OCI-LY7 (cell line): Measurements from ENCODE around the gene RILP.

Experiments used
- EZH2phosphoT487 ChIP-seq: fragments of 200-600 bp; sonication (generic); IDR thresholded peaks from 2 replicates; pipeline ENCODE4 v1.6.1; 2018; ENCODE audit warnings: low read depth, borderline replicate concordance, mild to moderate bottlenecking, mixed run types, antibody characterized with exemption, low read length, moderate library complexity, mixed read lengths
- TF ChIP-seq, protein P1 (sequence below): fragments of 200-600 bp; sonication (generic); conservative IDR thresholded peaks from 2 replicates; pipeline ENCODE4 v1.5.1; 2014; ENCODE audit warnings: mild to moderate bottlenecking, antibody characterized with exemption, low read length, moderate library complexity, mixed read lengths

DNA sequence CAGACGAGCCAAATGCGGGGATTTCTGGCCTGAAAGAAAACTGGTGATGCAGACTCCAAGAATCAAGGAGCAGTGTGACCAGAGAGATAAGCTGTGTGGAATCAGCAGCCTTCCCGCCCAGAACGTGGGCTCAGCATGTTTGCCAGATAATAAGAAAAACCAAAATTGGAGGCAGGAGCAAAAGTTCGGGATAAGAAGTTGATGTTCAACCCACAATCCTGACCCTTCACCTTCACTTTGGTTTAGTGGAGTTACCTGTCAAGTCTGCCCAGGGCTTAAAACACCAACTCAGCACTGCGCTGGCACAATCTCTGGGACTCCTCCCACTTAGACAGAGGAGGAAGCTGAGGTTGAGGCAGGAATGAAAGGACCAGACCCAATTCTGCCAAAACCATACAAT lies 24.1 kb downstream of the RILP start:
- TF ChIP-seq, protein P1, sequence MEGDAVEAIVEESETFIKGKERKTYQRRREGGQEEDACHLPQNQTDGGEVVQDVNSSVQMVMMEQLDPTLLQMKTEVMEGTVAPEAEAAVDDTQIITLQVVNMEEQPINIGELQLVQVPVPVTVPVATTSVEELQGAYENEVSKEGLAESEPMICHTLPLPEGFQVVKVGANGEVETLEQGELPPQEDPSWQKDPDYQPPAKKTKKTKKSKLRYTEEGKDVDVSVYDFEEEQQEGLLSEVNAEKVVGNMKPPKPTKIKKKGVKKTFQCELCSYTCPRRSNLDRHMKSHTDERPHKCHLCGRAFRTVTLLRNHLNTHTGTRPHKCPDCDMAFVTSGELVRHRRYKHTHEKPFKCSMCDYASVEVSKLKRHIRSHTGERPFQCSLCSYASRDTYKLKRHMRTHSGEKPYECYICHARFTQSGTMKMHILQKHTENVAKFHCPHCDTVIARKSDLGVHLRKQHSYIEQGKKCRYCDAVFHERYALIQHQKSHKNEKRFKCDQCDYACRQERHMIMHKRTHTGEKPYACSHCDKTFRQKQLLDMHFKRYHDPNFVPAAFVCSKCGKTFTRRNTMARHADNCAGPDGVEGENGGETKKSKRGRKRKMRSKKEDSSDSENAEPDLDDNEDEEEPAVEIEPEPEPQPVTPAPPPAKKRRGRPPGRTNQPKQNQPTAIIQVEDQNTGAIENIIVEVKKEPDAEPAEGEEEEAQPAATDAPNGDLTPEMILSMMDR = no peak
- TF ChIP-seq EZH2phosphoT487 = no peak
